Mucosa of descending colon (tissue), 3 donors: Measurements from ENCODE around the gene YBX2. TPM values are rescaled to one million over a fixed set of nuclear protein-coding genes. Genes with fewer than 3 reads are reported as not detected.

Source experiments
- ATAC-seq: fragments of 200-7000 bp; cut with Tn5 transposase; one replicate; pipeline ENCODE4 v1.9.1; 2020; ENCODE audit warnings: mild to moderate bottlenecking, moderate library complexity
- DNase-seq, 3 donors: peaks; one replicate each; pipeline ENCODE4 v3.0.0-alpha.2; 2020
- H3K36me3 ChIP-seq: fragments of 200-600 bp; one replicate; pipeline ENCODE4 v1.8.0; 2021; ENCODE audit warnings: low read depth, mild to moderate bottlenecking
- H3K4me1 ChIP-seq: fragments of 200-600 bp; one replicate; pipeline ENCODE4 v1.8.0; 2021; ENCODE audit warnings: low read depth, mild to moderate bottlenecking
- H3K4me3 ChIP-seq: fragments of 200-600 bp; one replicate; pipeline ENCODE4 v1.8.0; 2021; ENCODE audit warnings: mild to moderate bottlenecking
- H3K9me3 ChIP-seq: fragments of 200-600 bp; one replicate; pipeline ENCODE4 v1.8.0; 2021; ENCODE audit warnings: mild to moderate bottlenecking
- CTCF ChIP-seq: fragments of 200-600 bp; IDR thresholded peaks from one replicate; pipeline ENCODE4 v1.8.0; 2022; ENCODE audit warnings: antibody characterized with exemption, mild to moderate bottlenecking
- intact Hi-C, 2 donors: fragments of 100-400 bp; cut with DNase I in 1 of 2; cut with micrococcal nuclease in 1 of 2; formaldehyde crosslinking; loops; one replicate each; pipeline versions ENCODE4 v1.11.0 to v1.11.1; 2022; cut with DNase I, micrococcal nuclease
- total RNA-seq, 3 donors: library from RNA; stranded (reverse); fragmentation: NEBNext Ultra II Directional in 2 of 3; extraction: Animal tissue kit (Norgen Biotek cat#: 25700) in 2 of 3; gene quantifications; one replicate each; pipeline versions ENCODE4 v1.2.1 to v1.2.4, GENCODE V29; 2021 to 2023
- donor health status: DM: no; HTN: no; CAD: no; lungs with moderate emphysema.
- donor health status: DM: no; HTN: no; CAD: no.
- donor health status: DM: no; HTN: yes; CAD: no.

Gene YBX2
- total RNA-seq, 3 donors from 2014 or later, result 17.9 to 71.4 (median 37.8) TPM

DNA sequence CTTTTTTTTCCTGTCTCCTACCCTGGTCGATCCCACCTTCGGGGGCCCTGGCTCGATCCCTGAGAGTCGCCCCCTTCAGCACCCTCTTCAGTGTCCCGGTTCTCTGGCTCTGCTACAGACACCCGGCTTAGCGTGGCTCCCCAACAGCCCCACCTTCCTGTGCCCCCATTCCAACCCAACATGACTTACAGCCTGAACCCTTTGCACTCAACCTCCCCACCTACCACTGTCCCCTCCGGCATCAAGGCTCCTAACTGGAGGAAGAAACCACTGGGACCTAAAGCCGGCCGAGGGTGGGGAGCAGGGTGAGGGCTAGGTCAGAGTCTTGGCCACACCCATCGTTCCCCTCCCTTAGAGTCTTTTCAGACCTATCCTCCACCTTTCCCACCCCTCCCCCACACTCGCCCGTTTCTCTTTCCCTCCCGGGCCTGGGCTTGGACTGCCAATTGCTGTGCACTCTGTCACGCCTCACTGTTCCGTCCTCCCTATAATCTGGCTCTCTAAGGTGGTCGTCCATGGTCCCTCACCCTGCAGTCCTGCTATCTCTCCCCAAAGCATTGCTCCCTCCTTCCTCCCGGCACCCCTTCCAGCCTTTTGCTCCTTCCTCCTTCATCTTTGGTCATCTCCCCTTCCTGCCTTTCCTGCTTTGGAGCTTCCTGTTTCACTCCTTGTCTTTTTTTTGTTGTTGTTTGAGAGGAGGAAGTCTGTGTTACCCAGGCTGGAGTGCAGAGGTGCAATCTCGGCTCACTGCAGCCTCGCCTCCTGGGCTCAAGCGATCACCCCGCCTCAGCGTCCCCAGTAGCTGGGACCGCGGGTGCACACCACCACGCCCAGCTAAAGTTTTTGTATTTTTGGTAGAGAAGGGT is 31.3 kb downstream of the YBX2 start:
- H3K36me3 ChIP-seq, result no peaks in the 10 kb centered on the region
- ATAC-seq (peak; percentile 67), DNase-seq (peak; percentile 91 to 98 (median 93))
- no peaks in the 10 kb centered on the region for H3K9me3 ChIP-seq
- intact Hi-C loops, result no loop called here
- H3K4me1 ChIP-seq, result peaks cover 24% of the 10 kb centered on the region
- no peak for TF ChIP-seq CTCF
- H3K4me3 ChIP-seq, result peak overlapping the region; percentile 67

- DNase-seq, result peak; percentile 94 to 96 (median 96)
- Histone ChIP-seq H3K9me3 (no peaks in the 10 kb centered on the region), H3K4me3 (peak within 1 kb of the TSS; percentile 67), H3K4me1 (peaks cover 32% of the 10 kb centered on the region), H3K36me3 (no peaks in the 10 kb centered on the region)
- intact Hi-C loops, result no loop called here
- ATAC-seq, result peak; percentile 69
- peak; percentile 23 for TF ChIP-seq CTCF
Measured at GRCh38 chr17:7262192-7262934, 32.1 kb downstream of the YBX2 start, which contains the start of gene CLDN7. TSS of gene CLDN7 (minus strand) at chr17:7262478. CDS start at chr17:7262043, 435 bp downstream.

GRCh38 chr17:7261379-7262191 is 32.9 kb downstream of the YBX2 start:
- Histone ChIP-seq H3K4me3 (peak overlapping the region; percentile 67), H3K36me3 (no peaks in the 10 kb centered on the region), H3K9me3 (no peaks in the 10 kb centered on the region), H3K4me1 (peaks cover 33% of the 10 kb centered on the region)
- DNase-seq (peak; percentile 30 to 65 (median 62)), ATAC-seq (no peak)
- intact Hi-C loops, result no loop called here
- no peak for TF ChIP-seq CTCF

GRCh38 chr17:7260651-7261378 is 33.6 kb downstream of the YBX2 start:
- Histone ChIP-seq H3K9me3 (no peaks in the 10 kb centered on the region), H3K36me3 (no peaks in the 10 kb centered on the region), H3K4me3 (peak overlapping the region; percentile 67), H3K4me1 (peaks cover 30% of the 10 kb centered on the region)
- intact Hi-C loops, result no loop called here
- no peak for TF ChIP-seq CTCF
- ATAC-seq (peak; percentile 32), DNase-seq (peak; percentile 84 to 88 (median 88))

- no peak for TF ChIP-seq CTCF
- DNase-seq (peak in 1 of 3 donors; percentile 51), ATAC-seq (no peak)
- no peaks in the 10 kb centered on the region for H3K9me3 ChIP-seq
- intact Hi-C loops, result no loop called here
- peaks cover 29% of the 10 kb centered on the region for H3K4me1 ChIP-seq
- H3K4me3 ChIP-seq, result peak overlapping the region; percentile 67
- H3K36me3 ChIP-seq, result no peaks in the 10 kb centered on the region
Measured at GRCh38 chr17:7260151-7260550, 34.3 kb downstream of the YBX2 start.
